GM12891 (cell line): ENCODE results near the gene FMR1NB.

ENCODE experiments used
- DNase-seq: peaks from one replicate; pipeline ENCODE4 v3.0.0; 2011; ENCODE audit warnings: low spot score; ENCODE audit not compliant: insufficient read length
- FAIRE-seq: peaks from 2 replicates; lab custom pipeline; 2011; peaks lifted over from hg19 to GRCh38; lab: Jason Lieb, UNC
- PAX5 ChIP-seq: IDR thresholded peaks from 2 replicates; pipeline ENCODE4 v1.6.1; 2011; ENCODE audit warnings: low read length, moderate library complexity, mild to moderate bottlenecking; ENCODE audit not compliant: insufficient read depth, severe bottlenecking
- POLR2A ChIP-seq: IDR thresholded peaks from 2 replicates; pipeline ENCODE4 v1.6.1; 2011; ENCODE audit warnings: low read depth, low read length, control low read depth
- POLR2AphosphoS5 ChIP-seq: IDR thresholded peaks from 2 replicates; pipeline ENCODE4 v1.6.1; 2011; ENCODE audit warnings: low read depth, low read length, control low read depth
- POU2F2 ChIP-seq: IDR thresholded peaks from 2 replicates; pipeline ENCODE4 v1.6.1; 2011; ENCODE audit warnings: low read depth, mild to moderate bottlenecking, control low read depth, low read length, moderate library complexity
- SPI1 ChIP-seq: IDR thresholded peaks from 2 replicates; pipeline ENCODE4 v1.6.1; 2011; ENCODE audit warnings: low read depth, low read length, control low read depth
- TAF1 ChIP-seq: IDR thresholded peaks from 2 replicates; pipeline ENCODE4 v1.6.1; 2011; ENCODE audit warnings: low read depth, low read length, control low read depth

The FMR1NB gene

GRCh38 chrX:147960722-147961121 is 20.4 kb upstream of the FMR1NB start:
- TF ChIP-seq TAF1 (no peak), PAX5 (no peak), SPI1 (no peak), POLR2AphosphoS5 (no peak), POU2F2 (no peak), POLR2A (no peak)
- FAIRE-seq (no peak), DNase-seq (no peak)

GRCh38 chrX:147962476-147962875 is 18.7 kb upstream of the FMR1NB start:
- no peak for DNase-seq
- no peak for TF ChIP-seq PAX5
- no peak for TF ChIP-seq POLR2A
- TF ChIP-seq TAF1: no peak
- no peak for TF ChIP-seq POLR2AphosphoS5
- no peak for TF ChIP-seq SPI1
- no peak for TF ChIP-seq POU2F2
- FAIRE-seq: no peak

GRCh38 chrX:147978931-147979330 is 2.2 kb upstream of the FMR1NB start:
- no peak for FAIRE-seq
- TF ChIP-seq TAF1 (no peak), POLR2AphosphoS5 (no peak), POLR2A (no peak), SPI1 (no peak), POU2F2 (no peak), PAX5 (no peak)
- no peak for DNase-seq

- no peak for DNase-seq
- FAIRE-seq: no peak
- TF ChIP-seq POLR2A (no peak), SPI1 (no peak), POU2F2 (no peak), TAF1 (no peak), PAX5 (no peak), POLR2AphosphoS5 (no peak)
These were observed 39.2 kb downstream of the FMR1NB start for GRCh38 chrX:148020329-148020728.

GRCh38 chrX:148024425-148025148 is 43.5 kb downstream of the FMR1NB start:
- no peak for DNase-seq
- no peak for FAIRE-seq
- TF ChIP-seq POU2F2 (no peak), POLR2A (no peak), TAF1 (no peak), SPI1 (peak; percentile 90)

GRCh38 chrX:148035380-148035779 is 54.2 kb downstream of the FMR1NB start:
- FAIRE-seq (no peak), DNase-seq (no peak)
- TF ChIP-seq TAF1 (no peak), SPI1 (no peak), POLR2A (no peak), POLR2AphosphoS5 (no peak), PAX5 (no peak), POU2F2 (no peak)

GRCh38 chrX:148037020-148037419 is 55.9 kb downstream of the FMR1NB start:
- TF ChIP-seq POLR2A: no peak
- TF ChIP-seq TAF1: no peak
- TF ChIP-seq POLR2AphosphoS5: no peak
- TF ChIP-seq SPI1: no peak
- no peak for TF ChIP-seq PAX5
- no peak for TF ChIP-seq POU2F2
- FAIRE-seq: no peak
- DNase-seq: no peak

- FAIRE-seq: no peak
- no peak for DNase-seq
- TF ChIP-seq POU2F2 (no peak), SPI1 (no peak), POLR2AphosphoS5 (no peak)
These were observed 62.2 kb downstream of the FMR1NB start for GRCh38 chrX:148043271-148043855.

- FAIRE-seq (no peak), DNase-seq (no peak)
- TF ChIP-seq POU2F2 (no peak), POLR2A (no peak), TAF1 (no peak), SPI1 (no peak), PAX5 (no peak), POLR2AphosphoS5 (no peak)
These were observed 66.1 kb downstream of the FMR1NB start for GRCh38 chrX:148047200-148047599.

GRCh38 chrX:148049441-148049840 is 68.3 kb downstream of the FMR1NB start:
- FAIRE-seq (peak; percentile 50), DNase-seq (no peak)
- TF ChIP-seq POU2F2 (no peak), SPI1 (no peak)
